Tibial nerve (tissue), 4 donors: ENCODE data around the gene ADGRG3. TPM values are rescaled to one million over a fixed set of nuclear protein-coding genes. Genes with fewer than 3 reads are reported as not detected.

Experiments used
- DNase-seq, 2 donors: peaks; one replicate each; pipeline ENCODE4 v3.0.0-alpha.2; 2019; ENCODE audit warnings: low spot score in 2 of 2
- H3K27ac ChIP-seq, 4 donors: fragments of 200-600 bp; sonication (generic) in 3 of 4; one replicate each; pipeline ENCODE4 v1.5.1; 2017 to 2019; ENCODE audit warnings: mild to moderate bottlenecking in 1 of 4
- H3K27me3 ChIP-seq, 2 donors: fragments of 200-600 bp; sonication (generic) in 1 of 2; one replicate each; pipeline versions ENCODE4 v1.5.1 to v1.6.0; 2017 to 2019
- H3K36me3 ChIP-seq, 3 donors: fragments of 200-600 bp; sonication (generic); one replicate each; pipeline ENCODE4 v1.5.1; 2018 to 2019
- H3K4me1 ChIP-seq, 4 donors: fragments of 200-600 bp; sonication (generic) in 3 of 4; one replicate each; pipeline ENCODE4 v1.5.1; 2017 to 2019
- H3K4me3 ChIP-seq, 4 donors: fragments of 200-600 bp; sonication (generic) in 3 of 4; one replicate each; pipeline ENCODE4 v1.5.1; 2017 to 2019; ENCODE audit warnings: mild to moderate bottlenecking in 1 of 4, moderate library complexity in 1 of 4
- H3K9me3 ChIP-seq, 4 donors: fragments of 200-600 bp; sonication (generic) in 3 of 4; one replicate each; pipeline ENCODE4 v1.5.1; 2017 to 2019
- CTCF ChIP-seq, 5 experiments: fragments of 200-600 bp in 3 of 5; fragments of 450-650 bp in 2 of 5; sonication (generic) in 3 of 5; IDR thresholded peaks; one replicate each; pipeline ENCODE4 v1.5.1; 2016 to 2019; ENCODE audit warnings: antibody characterized with exemption in 5 of 5, mild to moderate bottlenecking in 3 of 5, moderate library complexity in 2 of 5
- EP300 ChIP-seq, 2 donors: sonication (generic); formaldehyde crosslinking; IDR thresholded peaks; one replicate each; pipeline ENCODE4 v1.6.1; 2017; ENCODE audit warnings: antibody characterized with exemption in 2 of 2, mild to moderate bottlenecking in 1 of 2
- POLR2A ChIP-seq, 2 donors: fragments of 450-650 bp; IDR thresholded peaks; one replicate each; pipeline ENCODE4 v1.6.1; 2017; ENCODE audit warnings: antibody characterized with exemption in 2 of 2, mild to moderate bottlenecking in 2 of 2, moderate library complexity in 2 of 2
- WGBS, 2 donors: methylation state at CpG; one replicate each; pipeline ENCODE4 v1.1.5; 2018; 5-methylcytosine and 5-hydroxymethylcytosine counted together
- total RNA-seq, 4 donors: library from RNA; depleted of rRNA; stranded (reverse); fragments of >200 nt; gene quantifications; one replicate each; pipeline ENCODE4 v1.1.0, GENCODE V29; 2016

Gene ADGRG3
- total RNA-seq, 4 donors from 2014 or later, result 0.21 to 1.8 (median 0.90) TPM; not detected in 1

GRCh38 chr16:57692636-57693035, 24.5 kb downstream of the ADGRG3 start:
- Histone ChIP-seq H3K27ac (no peak overlapping the region), H3K4me1 (peaks cover 0 to 5% (median 0%) of the 10 kb centered on the region in 4 donors), H3K9me3 (no peaks in the 10 kb centered on the region), H3K4me3 (no peak overlapping the region), H3K27me3 (no peaks in the 10 kb centered on the region), H3K36me3 (no peaks in the 10 kb centered on the region)
- no peak for DNase-seq
- 53% methylated on average over 2 of the region's 2 CpGs; no CpG with 5 or more reads in 1 of the 2 donors for WGBS, 2 donors
- no peak for TF ChIP-seq EP300 (IDR thresholded peaks at IDR 0.05)

GRCh38 chr16:57693550-57693949, 25.4 kb downstream of the ADGRG3 start:
- no peak overlapping the region for H3K27ac ChIP-seq
- H3K4me3 ChIP-seq, result no peak overlapping the region
- H3K36me3 ChIP-seq, result no peaks in the 10 kb centered on the region
- no peaks in the 10 kb centered on the region for H3K27me3 ChIP-seq
- TF ChIP-seq POLR2A (IDR thresholded peaks at IDR 0.05), result no peak
- no peak for TF ChIP-seq EP300 (IDR thresholded peaks at IDR 0.05)
- TF ChIP-seq CTCF (IDR thresholded peaks at IDR 0.05), result no peak
- peaks cover 0 to 5% (median 0%) of the 10 kb centered on the region in 4 donors for H3K4me1 ChIP-seq
- WGBS, 2 donors, result 57% methylated on average over 4 of the region's 4 CpGs; no CpG with 5 or more reads in 1 of the 2 donors
- no peak for DNase-seq
- H3K9me3 ChIP-seq, result no peaks in the 10 kb centered on the region

- DNase-seq, result no peak
- Histone ChIP-seq H3K27ac (no peak overlapping the region), H3K4me1 (peaks cover 0 to 5% (median 0%) of the 10 kb centered on the region in 4 donors), H3K9me3 (no peaks in the 10 kb centered on the region), H3K36me3 (no peaks in the 10 kb centered on the region), H3K27me3 (no peaks in the 10 kb centered on the region), H3K4me3 (no peak overlapping the region)
- TF ChIP-seq CTCF (IDR thresholded peaks at IDR 0.05) (no peak), EP300 (IDR thresholded peaks at IDR 0.05) (no peak), POLR2A (IDR thresholded peaks at IDR 0.05) (no peak)
- WGBS, 2 donors, result 60 to 69% methylated on average over 10 of the region's 10 CpGs
Measured at GRCh38 chr16:57694231-57694724, 26.2 kb downstream of the ADGRG3 start.

GRCh38 chr16:57694725-57695679, 26.9 kb downstream of the ADGRG3 start, which contains the start of gene DRC7:
Gene DRC7, plus strand, starts transcription at chr16:57694806. Its CDS starts 3,144 bp downstream, at chr16:57697950.
- 27 to 29% methylated on average over 8 of the region's 8 CpGs for WGBS, 2 donors

GRCh38 chr16:57695680-57696069, 27.6 kb downstream of the ADGRG3 start:
- 67 to 76% methylated on average over 5 of the region's 5 CpGs for WGBS, 2 donors
- no peak for DNase-seq
- H3K36me3 ChIP-seq, result no peaks in the 10 kb centered on the region
- TF ChIP-seq EP300 (IDR thresholded peaks at IDR 0.05) (no peak), POLR2A (IDR thresholded peaks at IDR 0.05) (no peak), CTCF (IDR thresholded peaks at IDR 0.05) (no peak)
- no peak overlapping the region for H3K27ac ChIP-seq
- no peaks in the 10 kb centered on the region for H3K9me3 ChIP-seq
- no peak overlapping the region for H3K4me3 ChIP-seq
- peaks cover 0 to 5% (median 0%) of the 10 kb centered on the region in 4 donors for H3K4me1 ChIP-seq
- no peaks in the 10 kb centered on the region for H3K27me3 ChIP-seq

More at GRCh38 chr16:57694725-57695679, 26.9 kb downstream of the ADGRG3 start, which contains the start of gene DRC7:
- TF ChIP-seq EP300 (IDR thresholded peaks at IDR 0.05) (no peak), POLR2A (IDR thresholded peaks at IDR 0.05) (no peak), CTCF (IDR thresholded peaks at IDR 0.05) (no peak)
- Histone ChIP-seq H3K36me3 (no peaks in the 10 kb centered on the region), H3K9me3 (no peaks in the 10 kb centered on the region), H3K4me3 (peak within 1 kb of the TSS in 1 of 4 donors; percentile 36), H3K27ac (no peak within 1 kb of the TSS), H3K27me3 (no peaks in the 10 kb centered on the region), H3K4me1 (peaks cover 0 to 5% (median 0%) of the 10 kb centered on the region in 4 donors)
- no peak for DNase-seq
